Measurements from ENCODE around the gene TFPI.

DNA sequence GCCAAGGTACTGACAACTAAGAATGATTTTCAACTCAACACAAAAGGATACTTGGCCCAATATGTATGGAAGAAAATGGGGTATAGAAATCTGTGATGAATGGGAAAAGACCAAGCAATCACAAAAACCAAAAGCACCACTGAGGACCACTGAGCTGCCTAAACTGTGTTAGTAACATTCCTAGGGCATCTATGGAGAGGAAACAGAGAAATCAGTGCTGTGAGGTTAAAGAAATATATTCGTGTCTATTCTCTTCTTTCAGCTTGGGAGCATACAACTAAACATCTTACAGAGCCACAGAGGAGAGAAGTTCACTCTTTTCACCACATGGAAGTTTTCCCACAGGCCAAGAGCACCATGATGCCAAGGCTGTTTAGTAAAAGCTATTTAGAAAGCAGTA, 58.9 kb downstream of the TFPI start:
- TF ChIP-seq CTCF (IDR thresholded peaks at IDR 0.05) (no peak), POLR2A (IDR thresholded peaks at IDR 0.05) (no peak)
